Omental fat pad (tissue), 4 donors: ENCODE data around the gene ARHGAP8. TPM values are rescaled to one million over a fixed set of nuclear protein-coding genes. Genes with fewer than 3 reads are reported as not detected.

Experiments
- ATAC-seq: fragments of 150-250 bp; one replicate; pipeline ENCODE4 v1.9.1; 2016; ENCODE audit warnings: mild to moderate bottlenecking, moderate library complexity; ENCODE audit not compliant: low FRiP score
- DNase-seq: peaks from one replicate; pipeline ENCODE4 v3.0.0-alpha.2; 2019; ENCODE audit warnings: low spot score
- total RNA-seq, 4 donors: library from RNA; depleted of rRNA; stranded (reverse); fragments of >200 nt; gene quantifications; one replicate each; pipeline ENCODE4 v1.1.0, GENCODE V29; 2016
- TF ChIP-seq, protein P1 (sequence below), 3 donors: fragments of 450-650 bp; IDR thresholded peaks; one replicate each; pipeline ENCODE4 v1.5.1; 2016 to 2017; ENCODE audit warnings: antibody characterized with exemption in 3 of 3, mild to moderate bottlenecking in 3 of 3, moderate library complexity in 2 of 3

ARHGAP8 gene
- total RNA-seq, 4 donors from 2014 or later, result 0.46 to 2.2 (median 1.9) TPM; not detected in 1

DNA sequence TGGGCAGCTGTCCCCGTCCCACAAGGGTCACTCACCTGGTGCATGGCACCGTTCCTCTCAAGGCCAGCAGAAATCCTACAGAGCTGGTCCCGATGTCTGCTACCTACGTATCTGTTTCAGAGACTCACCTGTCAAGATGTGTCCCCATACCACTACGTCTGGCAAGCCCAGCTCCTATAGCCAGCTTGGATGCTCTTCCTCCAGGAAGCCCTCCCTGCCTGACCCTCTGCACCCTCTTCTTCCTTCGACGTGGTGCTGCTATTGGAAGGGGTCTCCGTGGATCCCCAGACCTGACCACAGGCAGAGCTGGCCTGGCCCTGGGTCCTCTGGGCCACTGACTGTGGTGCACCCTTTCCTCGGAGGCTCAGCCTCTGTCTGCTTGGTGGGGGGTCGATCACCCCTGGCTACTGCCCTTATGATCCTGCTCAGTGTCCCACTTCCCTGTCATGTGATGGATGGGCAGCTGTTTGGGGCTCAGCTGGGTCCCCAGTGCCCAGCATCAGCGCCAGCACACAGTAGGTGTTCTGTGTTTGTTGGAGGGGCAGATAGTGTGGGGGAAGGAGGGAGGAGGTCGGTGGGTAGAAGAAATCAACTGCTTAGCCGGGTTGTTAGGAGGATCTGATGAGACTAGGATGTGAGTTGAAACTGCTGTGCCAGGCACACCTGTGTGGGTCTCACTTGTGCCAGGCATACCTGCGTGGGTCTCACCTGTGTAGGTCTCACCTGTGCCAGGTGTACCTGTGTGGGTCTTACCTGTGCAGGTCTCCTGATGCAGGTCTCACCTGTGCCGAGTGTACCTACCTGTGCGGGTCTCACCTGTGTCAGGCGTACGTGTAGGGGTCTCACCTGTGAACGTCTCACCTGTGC lies 21.7 kb upstream of the ARHGAP8 start:
- no peak for DNase-seq
- TF ChIP-seq, protein P1, sequence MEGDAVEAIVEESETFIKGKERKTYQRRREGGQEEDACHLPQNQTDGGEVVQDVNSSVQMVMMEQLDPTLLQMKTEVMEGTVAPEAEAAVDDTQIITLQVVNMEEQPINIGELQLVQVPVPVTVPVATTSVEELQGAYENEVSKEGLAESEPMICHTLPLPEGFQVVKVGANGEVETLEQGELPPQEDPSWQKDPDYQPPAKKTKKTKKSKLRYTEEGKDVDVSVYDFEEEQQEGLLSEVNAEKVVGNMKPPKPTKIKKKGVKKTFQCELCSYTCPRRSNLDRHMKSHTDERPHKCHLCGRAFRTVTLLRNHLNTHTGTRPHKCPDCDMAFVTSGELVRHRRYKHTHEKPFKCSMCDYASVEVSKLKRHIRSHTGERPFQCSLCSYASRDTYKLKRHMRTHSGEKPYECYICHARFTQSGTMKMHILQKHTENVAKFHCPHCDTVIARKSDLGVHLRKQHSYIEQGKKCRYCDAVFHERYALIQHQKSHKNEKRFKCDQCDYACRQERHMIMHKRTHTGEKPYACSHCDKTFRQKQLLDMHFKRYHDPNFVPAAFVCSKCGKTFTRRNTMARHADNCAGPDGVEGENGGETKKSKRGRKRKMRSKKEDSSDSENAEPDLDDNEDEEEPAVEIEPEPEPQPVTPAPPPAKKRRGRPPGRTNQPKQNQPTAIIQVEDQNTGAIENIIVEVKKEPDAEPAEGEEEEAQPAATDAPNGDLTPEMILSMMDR (IDR thresholded peaks at IDR 0.05), result no peak

GRCh38 chr22:44731357-44731970 lies 20.9 kb upstream of the ARHGAP8 start:
- TF ChIP-seq, protein P1 (IDR thresholded peaks at IDR 0.05), result no peak
- no peak for DNase-seq
- ATAC-seq, result no peak

More for the DNA sequence above, 21.7 kb upstream of the ARHGAP8 start:
- ATAC-seq, result no peak

GRCh38 chr22:44732017-44732561 lies 20.3 kb upstream of the ARHGAP8 start:
- TF ChIP-seq, protein P1 (IDR thresholded peaks at IDR 0.05), result no peak
- ATAC-seq, result no peak
- DNase-seq, result no peak

- TF ChIP-seq, protein P1 (IDR thresholded peaks at IDR 0.05), result no peak
- ATAC-seq (no peak), DNase-seq (no peak)
These were observed 19.7 kb upstream of the ARHGAP8 start for GRCh38 chr22:44732661-44733060.

- TF ChIP-seq, protein P1 (IDR thresholded peaks at IDR 0.05), result no peak
These were observed 18.8 kb upstream of the ARHGAP8 start for GRCh38 chr22:44733426-44734106.

GRCh38 chr22:44734278-44734677 lies 18.1 kb upstream of the ARHGAP8 start:
- DNase-seq (no peak), ATAC-seq (no peak)
- TF ChIP-seq, protein P1 (IDR thresholded peaks at IDR 0.05), result no peak

More at GRCh38 chr22:44733426-44734106, 18.8 kb upstream of the ARHGAP8 start:
- ATAC-seq (no peak), DNase-seq (no peak)
